ENCODE data around the gene SF3B2. TPM values are rescaled to one million over a fixed set of nuclear protein-coding genes. Genes with fewer than 3 reads are reported as not detected.

The SF3B2 gene, protein sequence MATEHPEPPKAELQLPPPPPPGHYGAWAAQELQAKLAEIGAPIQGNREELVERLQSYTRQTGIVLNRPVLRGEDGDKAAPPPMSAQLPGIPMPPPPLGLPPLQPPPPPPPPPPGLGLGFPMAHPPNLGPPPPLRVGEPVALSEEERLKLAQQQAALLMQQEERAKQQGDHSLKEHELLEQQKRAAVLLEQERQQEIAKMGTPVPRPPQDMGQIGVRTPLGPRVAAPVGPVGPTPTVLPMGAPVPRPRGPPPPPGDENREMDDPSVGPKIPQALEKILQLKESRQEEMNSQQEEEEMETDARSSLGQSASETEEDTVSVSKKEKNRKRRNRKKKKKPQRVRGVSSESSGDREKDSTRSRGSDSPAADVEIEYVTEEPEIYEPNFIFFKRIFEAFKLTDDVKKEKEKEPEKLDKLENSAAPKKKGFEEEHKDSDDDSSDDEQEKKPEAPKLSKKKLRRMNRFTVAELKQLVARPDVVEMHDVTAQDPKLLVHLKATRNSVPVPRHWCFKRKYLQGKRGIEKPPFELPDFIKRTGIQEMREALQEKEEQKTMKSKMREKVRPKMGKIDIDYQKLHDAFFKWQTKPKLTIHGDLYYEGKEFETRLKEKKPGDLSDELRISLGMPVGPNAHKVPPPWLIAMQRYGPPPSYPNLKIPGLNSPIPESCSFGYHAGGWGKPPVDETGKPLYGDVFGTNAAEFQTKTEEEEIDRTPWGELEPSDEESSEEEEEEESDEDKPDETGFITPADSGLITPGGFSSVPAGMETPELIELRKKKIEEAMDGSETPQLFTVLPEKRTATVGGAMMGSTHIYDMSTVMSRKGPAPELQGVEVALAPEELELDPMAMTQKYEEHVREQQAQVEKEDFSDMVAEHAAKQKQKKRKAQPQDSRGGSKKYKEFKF
- total RNA-seq, result 261 and 262 TPM in 2 replicates
- long read RNA-seq, partial matches to known transcripts, result 30 of 34 reads
- long read RNA-seq, other reads (novel, unspliced or antisense), result 2 of 34 reads

DNA sequence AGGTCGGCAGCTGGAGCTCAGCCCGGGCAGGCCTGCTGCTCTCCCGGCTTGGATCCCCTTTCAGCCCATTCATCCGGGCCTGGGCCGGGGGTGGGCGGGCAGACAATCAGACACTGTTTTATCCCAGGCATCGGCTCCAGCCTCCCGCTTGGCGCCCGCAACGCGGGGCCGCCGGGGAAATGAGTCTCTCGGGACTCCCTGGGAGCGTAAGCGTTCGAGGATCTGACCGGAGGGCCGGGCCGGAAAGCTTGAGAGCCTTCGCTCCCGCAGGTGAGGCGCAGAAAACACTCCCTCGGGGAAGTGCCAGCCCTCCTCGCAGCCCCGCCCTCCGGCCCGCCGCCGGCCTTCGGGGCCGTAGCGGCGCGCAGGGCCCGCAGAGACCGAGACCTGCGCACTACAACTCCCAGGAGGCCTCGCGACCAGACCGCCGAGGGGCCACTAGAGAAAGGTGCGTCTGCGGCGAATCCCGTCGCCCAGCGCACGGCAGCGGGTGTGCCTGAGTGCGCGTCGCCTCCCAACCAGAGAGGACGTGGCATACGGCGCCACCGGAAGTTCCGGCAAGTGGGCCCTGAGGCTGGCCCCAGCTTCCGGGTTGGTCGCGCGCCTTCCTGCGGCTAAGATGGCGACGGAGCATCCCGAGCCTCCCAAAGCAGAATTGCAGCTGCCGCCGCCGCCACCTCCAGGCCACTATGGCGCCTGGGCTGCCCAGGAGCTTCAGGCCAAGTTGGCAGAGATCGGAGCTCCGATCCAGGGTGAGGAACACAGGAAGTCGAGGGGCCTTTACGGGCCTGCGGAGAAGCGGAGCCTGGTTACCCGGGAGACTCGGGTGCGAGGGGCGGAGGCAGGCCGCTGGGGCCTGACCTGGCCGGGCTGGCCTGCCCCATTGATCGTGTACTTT, at the start of gene SF3B2:
Gene SF3B2 (plus strand): TSS at position 599 of the 898 bp plus-strand sequence. CDS start 21 bp downstream, at position 620.
- peak; percentile 90 for DNase-seq (ENCODE audit: low read depth, low spot score)
- Mint-ChIP-seq H3K27ac (ENCODE audit: unreplicated experiment) (peak within 1 kb of the TSS; percentile 99), H3K4me3 (peak within 1 kb of the TSS; percentile 100), H3K27me3 (ENCODE audit: low read depth) (no peaks in the 10 kb centered on the region), H3K4me1 (peaks cover 44% of the 10 kb centered on the region), H3K9me3 (no peaks in the 10 kb centered on the region), H3K36me3 (ENCODE audit: low read depth) (peaks cover 13% of the 10 kb centered on the region)
- TF ChIP-seq, protein P1, sequence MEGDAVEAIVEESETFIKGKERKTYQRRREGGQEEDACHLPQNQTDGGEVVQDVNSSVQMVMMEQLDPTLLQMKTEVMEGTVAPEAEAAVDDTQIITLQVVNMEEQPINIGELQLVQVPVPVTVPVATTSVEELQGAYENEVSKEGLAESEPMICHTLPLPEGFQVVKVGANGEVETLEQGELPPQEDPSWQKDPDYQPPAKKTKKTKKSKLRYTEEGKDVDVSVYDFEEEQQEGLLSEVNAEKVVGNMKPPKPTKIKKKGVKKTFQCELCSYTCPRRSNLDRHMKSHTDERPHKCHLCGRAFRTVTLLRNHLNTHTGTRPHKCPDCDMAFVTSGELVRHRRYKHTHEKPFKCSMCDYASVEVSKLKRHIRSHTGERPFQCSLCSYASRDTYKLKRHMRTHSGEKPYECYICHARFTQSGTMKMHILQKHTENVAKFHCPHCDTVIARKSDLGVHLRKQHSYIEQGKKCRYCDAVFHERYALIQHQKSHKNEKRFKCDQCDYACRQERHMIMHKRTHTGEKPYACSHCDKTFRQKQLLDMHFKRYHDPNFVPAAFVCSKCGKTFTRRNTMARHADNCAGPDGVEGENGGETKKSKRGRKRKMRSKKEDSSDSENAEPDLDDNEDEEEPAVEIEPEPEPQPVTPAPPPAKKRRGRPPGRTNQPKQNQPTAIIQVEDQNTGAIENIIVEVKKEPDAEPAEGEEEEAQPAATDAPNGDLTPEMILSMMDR (conservative IDR thresholded peaks at IDR 0.05), result no peak

DNA sequence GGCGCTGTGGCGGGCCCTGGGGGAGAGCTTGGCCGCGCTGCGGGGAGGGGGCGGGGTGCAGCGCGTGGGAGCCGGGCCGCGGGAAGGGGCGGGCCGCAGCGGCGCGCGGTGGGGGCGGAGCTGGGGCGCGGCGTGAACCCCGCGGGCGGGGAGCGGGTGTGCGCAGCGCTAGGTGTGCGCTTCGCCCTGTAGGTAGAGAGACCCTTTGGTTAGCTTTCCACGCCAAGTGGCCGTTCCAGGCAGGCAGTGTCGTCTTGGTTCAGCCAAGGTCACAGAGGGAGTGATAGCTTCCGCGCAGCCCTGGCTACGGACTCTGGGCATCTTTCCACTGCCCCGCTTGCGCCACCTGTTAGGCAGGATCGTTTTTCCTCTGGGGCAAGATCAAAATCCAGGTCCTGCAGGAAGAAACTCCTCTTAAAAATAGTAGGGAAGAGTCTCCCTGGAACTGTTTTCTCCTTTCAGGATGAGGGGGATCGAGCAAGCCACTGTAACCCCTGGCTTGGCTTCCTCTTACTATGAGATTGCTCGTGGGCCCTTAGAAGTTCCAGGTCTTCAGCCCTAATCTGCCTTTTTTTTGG, 49.4 kb upstream of the SF3B2 start:
- Mint-ChIP-seq H3K9me3 (no peaks in the 10 kb centered on the region), H3K4me1 (peaks cover 25% of the 10 kb centered on the region), H3K36me3 (ENCODE audit: low read depth) (peaks cover 10% of the 10 kb centered on the region), H3K4me3 (peak overlapping the region; percentile 100), H3K27me3 (ENCODE audit: low read depth) (no peaks in the 10 kb centered on the region), H3K27ac (ENCODE audit: unreplicated experiment) (no peak overlapping the region)
- no peak for DNase-seq (ENCODE audit: low read depth, low spot score)
- TF ChIP-seq, protein P1 (conservative IDR thresholded peaks at IDR 0.05), result no peak

DNA sequence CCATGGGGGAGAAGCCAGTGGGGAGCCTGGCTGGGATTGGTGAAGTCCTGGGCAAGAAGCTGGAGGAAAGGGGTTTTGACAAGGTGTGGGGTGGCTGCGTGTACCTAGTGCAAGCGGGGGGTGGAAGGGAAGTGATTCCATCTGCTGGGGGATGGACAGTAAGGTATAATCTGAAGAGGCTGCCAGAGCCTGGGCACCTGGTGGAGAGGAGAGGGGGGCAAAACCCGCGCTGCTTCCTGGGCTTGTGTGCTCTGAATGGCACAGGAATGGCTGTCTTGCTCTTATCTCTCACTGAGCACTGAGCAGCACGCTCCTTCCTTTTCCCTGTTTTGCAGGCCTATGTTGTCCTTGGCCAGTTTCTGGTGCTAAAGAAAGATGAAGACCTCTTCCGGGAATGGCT, 48.9 kb upstream of the SF3B2 start:
- TF ChIP-seq, protein P1 (conservative IDR thresholded peaks at IDR 0.05), result no peak
- Mint-ChIP-seq H3K4me3 (peak overlapping the region; percentile 89), H3K27ac (ENCODE audit: unreplicated experiment) (peak overlapping the region; percentile 83)

DNA sequence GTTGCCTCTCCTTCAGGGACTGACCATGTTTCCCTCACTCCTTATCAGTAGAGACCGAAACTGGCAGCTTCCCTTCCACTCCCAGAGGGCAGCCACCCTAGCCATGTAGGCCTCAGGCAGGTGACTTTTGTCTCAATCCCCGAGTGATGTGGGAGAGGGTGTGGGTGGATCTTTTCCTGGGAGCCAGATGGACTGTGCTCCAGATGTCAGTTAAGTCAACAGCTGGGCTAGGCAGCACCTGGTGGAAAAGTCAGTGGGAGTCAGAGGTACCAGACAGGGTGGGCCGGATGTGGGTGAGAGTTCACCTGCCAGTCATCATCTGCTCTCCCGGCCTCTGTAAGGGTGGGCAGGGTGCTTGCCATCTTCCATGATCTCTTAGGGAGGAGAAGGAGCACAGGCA, 48.0 kb upstream of the SF3B2 start:
- no peaks in the 10 kb centered on the region for H3K9me3 Mint-ChIP-seq
- peaks cover 9% of the 10 kb centered on the region for H3K36me3 Mint-ChIP-seq (ENCODE audit: low read depth)
- peak overlapping the region; percentile 89 for H3K4me3 Mint-ChIP-seq
- H3K27me3 Mint-ChIP-seq (ENCODE audit: low read depth), result no peaks in the 10 kb centered on the region
- H3K27ac Mint-ChIP-seq (ENCODE audit: unreplicated experiment), result no peak overlapping the region
- no peak for DNase-seq (ENCODE audit: low read depth, low spot score)
- TF ChIP-seq, protein P1 (conservative IDR thresholded peaks at IDR 0.05), result no peak
- H3K4me1 Mint-ChIP-seq, result peaks cover 25% of the 10 kb centered on the region

More for the DNA sequence above, 48.9 kb upstream of the SF3B2 start:
- Mint-ChIP-seq H3K27me3 (ENCODE audit: low read depth) (no peaks in the 10 kb centered on the region), H3K9me3 (no peaks in the 10 kb centered on the region), H3K36me3 (ENCODE audit: low read depth) (peaks cover 9% of the 10 kb centered on the region), H3K4me1 (peaks cover 25% of the 10 kb centered on the region)
- no peak for DNase-seq (ENCODE audit: low read depth, low spot score)
